Measurements from ENCODE around the gene POU6F2. TPM values are rescaled to one million over a fixed set of nuclear protein-coding genes. Genes with fewer than 3 reads are reported as not detected.
"Not testable (repeated sequence)": the region's sequence is repeated elsewhere in the genome, so short reads cannot be mapped to it uniquely, and the experiment has no call there.

The POU6F2 gene
- total RNA-seq, 4 donors from 2014 or later = not detected

- Histone ChIP-seq H3K27me3 (no peaks in the 10 kb centered on the region), H3K4me3 (no peak overlapping the region), H3K27ac (no peak overlapping the region), H3K36me3 (no peaks in the 10 kb centered on the region), H3K4me1 (no peaks in the 10 kb centered on the region), H3K9me3 (no peaks in the 10 kb centered on the region)
- TF ChIP-seq POLR2AphosphoS5 (IDR thresholded peaks at IDR 0.05) (no peak), EP300 (IDR thresholded peaks at IDR 0.05) (no peak), CTCF (IDR thresholded peaks at IDR 0.05) (no peak), POLR2A (IDR thresholded peaks at IDR 0.05) (no peak)
- 39% methylated on average over 5 of the region's 5 CpGs for WGBS
- no peak for DNase-seq (ENCODE audit: low spot score in 2 of 2)
Measured at GRCh38 chr7:39317896-39318295, 340.2 kb downstream of the POU6F2 start.

GRCh38 chr7:39321245-39321644, 343.5 kb downstream of the POU6F2 start:
- Histone ChIP-seq H3K9me3 (no peaks in the 10 kb centered on the region), H3K4me3 (no peak overlapping the region), H3K36me3 (no peaks in the 10 kb centered on the region), H3K27ac (no peak overlapping the region), H3K4me1 (no peaks in the 10 kb centered on the region), H3K27me3 (no peaks in the 10 kb centered on the region)
- no peak for DNase-seq (ENCODE audit: low spot score in 2 of 2)
- TF ChIP-seq POLR2A (IDR thresholded peaks at IDR 0.05) = no peak
- WGBS = 81% methylated on average over 3 of the region's 3 CpGs

GRCh38 chr7:39321909-39322498, 344.3 kb downstream of the POU6F2 start:
- H3K9me3 ChIP-seq = no peaks in the 10 kb centered on the region
- no peaks in the 10 kb centered on the region for H3K4me1 ChIP-seq
- no peak overlapping the region for H3K27ac ChIP-seq
- WGBS = 87% methylated on average over 8 of the region's 8 CpGs
- TF ChIP-seq POLR2AphosphoS5 (IDR thresholded peaks at IDR 0.05) = no peak
- no peak for TF ChIP-seq EP300 (IDR thresholded peaks at IDR 0.05)
- no peak for TF ChIP-seq CTCF (IDR thresholded peaks at IDR 0.05)
- TF ChIP-seq POLR2A (IDR thresholded peaks at IDR 0.05) = no peak
- no peak overlapping the region for H3K4me3 ChIP-seq
- no peaks in the 10 kb centered on the region for H3K36me3 ChIP-seq
- no peaks in the 10 kb centered on the region for H3K27me3 ChIP-seq
- no peak for DNase-seq (ENCODE audit: low spot score in 2 of 2)

GRCh38 chr7:39324139-39324760, 346.5 kb downstream of the POU6F2 start:
- Histone ChIP-seq H3K4me1 (no peaks in the 10 kb centered on the region), H3K27ac (no peak overlapping the region), H3K9me3 (no peaks in the 10 kb centered on the region), H3K27me3 (no peaks in the 10 kb centered on the region), H3K4me3 (no peak overlapping the region), H3K36me3 (no peaks in the 10 kb centered on the region)
- WGBS = 95% methylated on average over 4 of the region's 4 CpGs
- DNase-seq (ENCODE audit: low spot score in 2 of 2) = no peak
- no peak for TF ChIP-seq CTCF (IDR thresholded peaks at IDR 0.05)

GRCh38 chr7:39331607-39332006, 353.9 kb downstream of the POU6F2 start:
- H3K27me3 ChIP-seq = not testable (repeated sequence)

GRCh38 chr7:39332142-39332541, 354.4 kb downstream of the POU6F2 start:
- no peak for DNase-seq (ENCODE audit: low spot score in 2 of 2)
- Histone ChIP-seq H3K9me3 (no peaks in the 10 kb centered on the region), H3K27me3 (no peaks in the 10 kb centered on the region), H3K36me3 (no peaks in the 10 kb centered on the region), H3K27ac (no peak overlapping the region), H3K4me3 (no peak overlapping the region), H3K4me1 (no peaks in the 10 kb centered on the region)
- WGBS = 80% methylated on average over 2 of the region's 2 CpGs
- TF ChIP-seq POLR2AphosphoS5 (IDR thresholded peaks at IDR 0.05) (no peak), POLR2A (IDR thresholded peaks at IDR 0.05) (no peak), EP300 (IDR thresholded peaks at IDR 0.05) (no peak), CTCF (IDR thresholded peaks at IDR 0.05) (no peak)

More at GRCh38 chr7:39331607-39332006, 353.9 kb downstream of the POU6F2 start:
- 82% methylated on average over 13 of the region's 13 CpGs for WGBS
- not testable (repeated sequence) for DNase-seq (ENCODE audit: low spot score in 2 of 2); H3K36me3 ChIP-seq; H3K27ac ChIP-seq; H3K4me1 ChIP-seq; H3K4me3 ChIP-seq; H3K9me3 ChIP-seq

All from suprapubic skin (tissue), 4 donors.